Gastroesophageal sphincter (tissue), 3 donors: ENCODE data around the gene LDLRAD4.

Experiments
- CTCF ChIP-seq, 4 experiments: fragments of 200-600 bp in 2 of 4; fragments of 450-650 bp in 2 of 4; sonication (generic) in 1 of 4; IDR thresholded peaks; one replicate each; pipeline ENCODE4 v1.5.1; 2017 to 2019; ENCODE audit warnings: antibody characterized with exemption in 4 of 4, mild to moderate bottlenecking in 2 of 4, moderate library complexity in 2 of 4
- POLR2A ChIP-seq, 2 donors: fragments of 450-650 bp; IDR thresholded peaks; one replicate each; pipeline ENCODE4 v1.6.1; 2017; ENCODE audit warnings: antibody characterized with exemption in 2 of 2, mild to moderate bottlenecking in 2 of 2, moderate library complexity in 1 of 2

DNA sequence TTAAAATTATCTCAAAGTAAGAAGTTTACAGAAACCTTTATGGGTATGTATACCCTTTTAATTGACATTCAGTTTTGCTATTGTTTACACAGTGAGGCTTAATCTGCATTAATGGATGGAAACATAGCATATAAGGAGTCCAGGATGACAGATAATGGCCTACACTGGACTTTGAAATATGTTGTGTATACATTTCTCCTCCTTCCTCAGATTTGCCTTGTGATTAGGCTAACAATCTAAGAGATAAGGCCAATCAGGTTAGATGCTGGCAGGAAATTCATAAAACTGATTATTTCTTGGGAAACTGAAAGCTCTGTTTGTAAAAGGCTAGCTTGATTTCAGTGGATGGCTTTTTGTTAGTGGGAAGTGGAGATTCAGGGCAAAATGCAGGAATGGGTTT lies 191.9 kb downstream of the LDLRAD4 start:
- no peak for TF ChIP-seq CTCF (IDR thresholded peaks at IDR 0.05)
- TF ChIP-seq POLR2A (IDR thresholded peaks at IDR 0.05): no peak
